ENCODE data around the gene MTHFD2.

GRCh38 chr2:74212702-74213410 is 14.4 kb downstream of the MTHFD2 start:
- TF ChIP-seq, protein P1, sequence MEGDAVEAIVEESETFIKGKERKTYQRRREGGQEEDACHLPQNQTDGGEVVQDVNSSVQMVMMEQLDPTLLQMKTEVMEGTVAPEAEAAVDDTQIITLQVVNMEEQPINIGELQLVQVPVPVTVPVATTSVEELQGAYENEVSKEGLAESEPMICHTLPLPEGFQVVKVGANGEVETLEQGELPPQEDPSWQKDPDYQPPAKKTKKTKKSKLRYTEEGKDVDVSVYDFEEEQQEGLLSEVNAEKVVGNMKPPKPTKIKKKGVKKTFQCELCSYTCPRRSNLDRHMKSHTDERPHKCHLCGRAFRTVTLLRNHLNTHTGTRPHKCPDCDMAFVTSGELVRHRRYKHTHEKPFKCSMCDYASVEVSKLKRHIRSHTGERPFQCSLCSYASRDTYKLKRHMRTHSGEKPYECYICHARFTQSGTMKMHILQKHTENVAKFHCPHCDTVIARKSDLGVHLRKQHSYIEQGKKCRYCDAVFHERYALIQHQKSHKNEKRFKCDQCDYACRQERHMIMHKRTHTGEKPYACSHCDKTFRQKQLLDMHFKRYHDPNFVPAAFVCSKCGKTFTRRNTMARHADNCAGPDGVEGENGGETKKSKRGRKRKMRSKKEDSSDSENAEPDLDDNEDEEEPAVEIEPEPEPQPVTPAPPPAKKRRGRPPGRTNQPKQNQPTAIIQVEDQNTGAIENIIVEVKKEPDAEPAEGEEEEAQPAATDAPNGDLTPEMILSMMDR (IDR thresholded peaks at IDR 0.05; ENCODE audit: low read length): no peak
- no peak for TF ChIP-seq EZH2 (IDR thresholded peaks at IDR 0.05; ENCODE audit: borderline replicate concordance, low read length)
